A673 (cell line): Measurements from ENCODE around the gene CHKB. TPM values are rescaled to one million over a fixed set of nuclear protein-coding genes. Genes with fewer than 3 reads are reported as not detected.

Experiments used
- BruUV-seq: library from RNA; stranded (reverse); fragments of 400-500 nt; replicated peaks from 2 replicates; lab custom pipeline; 2021; lab: Mats Ljungman, UMichigan
- CTCF ChIA-PET: fragments of 300-600 bp; sonication (Branson Sonifier 250); formaldehyde crosslinking; loops from one replicate; lab custom pipeline; 2022; ENCODE audit warnings: antibody characterized with exemption; lab: Charles Lee
- POLR2A ChIA-PET: fragments of 300-600 bp; sonication (Branson Sonifier 250); formaldehyde crosslinking; loops from one replicate; lab custom pipeline; 2022; ENCODE audit warnings: antibody characterized with exemption; ENCODE audit not compliant: low non-redundant PET; lab: Charles Lee
- DNase-seq: peaks from one replicate; pipeline ENCODE4 v3.0.0-alpha.2; 2015; ENCODE audit warnings: low spot score
- H3K27ac ChIP-seq: fragments of 200-600 bp; sonication (generic); 2 replicates; pipeline ENCODE4 v1.5.1; 2016; ENCODE audit warnings: mixed run types, low read depth, mild to moderate bottlenecking, mixed read lengths, antibody characterized with exemption, low read length; ENCODE audit not compliant: poor library complexity, severe bottlenecking
- H3K27me3 ChIP-seq: fragments of 200-600 bp; sonication (generic); replicated peaks from 2 replicates; pipeline ENCODE4 v1.6.1; 2017; ENCODE audit warnings: mixed run types, low read depth, mild to moderate bottlenecking, mixed read lengths, antibody characterized with exemption, low read length; ENCODE audit not compliant: insufficient read depth, poor library complexity
- H3K36me3 ChIP-seq: fragments of 200-600 bp; sonication (generic); 2 replicates; pipeline ENCODE4 v1.6.1; 2016; ENCODE audit warnings: mixed run types, mild to moderate bottlenecking, mixed read lengths, antibody characterized with exemption, low read length; ENCODE audit not compliant: insufficient read depth, poor library complexity, severe bottlenecking
- H3K4me1 ChIP-seq: fragments of 200-600 bp; sonication (generic); 2 replicates; pipeline ENCODE4 v1.6.1; 2017; ENCODE audit warnings: mixed run types, mild to moderate bottlenecking, mixed read lengths, antibody characterized with exemption, low read length; ENCODE audit not compliant: insufficient read depth, poor library complexity, severe bottlenecking
- H3K4me3 ChIP-seq: fragments of 200-600 bp; sonication (generic); 2 replicates; pipeline ENCODE4 v1.5.1; 2016; ENCODE audit warnings: low read depth, mixed run types, mild to moderate bottlenecking, mixed read lengths, low read length; ENCODE audit not compliant: poor library complexity, severe bottlenecking
- H3K9me3 ChIP-seq: fragments of 200-600 bp; sonication (generic); 2 replicates; pipeline ENCODE4 v1.6.1; 2016; ENCODE audit warnings: mixed run types, low read depth, mild to moderate bottlenecking, mixed read lengths, antibody characterized with exemption, low read length; ENCODE audit not compliant: poor library complexity, severe bottlenecking
- CTCF ChIP-seq: fragments of 300-800, 200-600 bp; sonication (generic); conservative IDR thresholded peaks from 2 replicates; pipeline ENCODE4 v1.5.1; 2017; ENCODE audit warnings: low read depth, mild to moderate bottlenecking, antibody characterized with exemption, low read length, moderate library complexity, mixed read lengths
- EZH2 ChIP-seq: fragments of 200-600 bp; sonication (generic); IDR thresholded peaks from 2 replicates; pipeline ENCODE4 v1.6.1; 2017; ENCODE audit warnings: borderline replicate concordance, low read depth, mild to moderate bottlenecking, mixed read lengths, antibody characterized with exemption, low read length; ENCODE audit not compliant: poor library complexity, severe bottlenecking
- intact Hi-C: fragments of 100-400 bp; cut with micrococcal nuclease; formaldehyde crosslinking; loops from one replicate; pipeline ENCODE4 v1.10.0; 2022; ENCODE audit not compliant: unreplicated experiment
- total RNA-seq: library from RNA; stranded (reverse); gene quantifications from 2 replicates; pipeline ENCODE4 v1.2.3, GENCODE V29; 2021

CHKB gene
- total RNA-seq, 1 experiment from 2014 or later = 47.6 TPM

GRCh38 chr22:50610581-50610980 is 27.9 kb upstream of the CHKB start:
- Histone ChIP-seq H3K27me3 (no peaks in the 10 kb centered on the region), H3K4me3 (no peak overlapping the region), H3K36me3 (no peaks in the 10 kb centered on the region), H3K4me1 (no peaks in the 10 kb centered on the region), H3K9me3 (no peaks in the 10 kb centered on the region), H3K27ac (no peak overlapping the region)
- CTCF ChIA-PET = no interaction called here
- POLR2A ChIA-PET = no interaction called here
- intact Hi-C loops = no loop called here
- no peak for DNase-seq
- TF ChIP-seq CTCF = no peak
- TF ChIP-seq EZH2 = no peak
- BruUV-seq = no TSS peak

- Histone ChIP-seq H3K9me3 (no peaks in the 10 kb centered on the region), H3K36me3 (no peaks in the 10 kb centered on the region), H3K4me3 (no peak overlapping the region), H3K27me3 (no peaks in the 10 kb centered on the region), H3K27ac (no peak overlapping the region), H3K4me1 (no peaks in the 10 kb centered on the region)
- POLR2A ChIA-PET = no interaction called here
- DNase-seq = no peak
- intact Hi-C loops = no loop called here
- CTCF ChIA-PET = no interaction called here
- BruUV-seq = no TSS peak
- TF ChIP-seq EZH2 (no peak), CTCF (no peak)
Measured at GRCh38 chr22:50610041-50610451, 27.4 kb upstream of the CHKB start.

- H3K9me3 ChIP-seq = no peaks in the 10 kb centered on the region
- H3K4me1 ChIP-seq = no peaks in the 10 kb centered on the region
- TF ChIP-seq CTCF (no peak), EZH2 (no peak)
- BruUV-seq = no TSS peak
- POLR2A ChIA-PET = no interaction called here
- no peaks in the 10 kb centered on the region for H3K36me3 ChIP-seq
- no peaks in the 10 kb centered on the region for H3K27me3 ChIP-seq
- intact Hi-C loops = loop anchor here (10.0 kb wide), 1 partner anchor 65 kb away; the partner anchor contains the start of gene KLHDC7B
- H3K27ac ChIP-seq = no peak overlapping the region
- no peak overlapping the region for H3K4me3 ChIP-seq
- CTCF ChIA-PET = no interaction called here
- DNase-seq = no peak
Measured at GRCh38 chr22:50609599-50609998, 26.9 kb upstream of the CHKB start.
